ENCODE measurements around the gene HTR4. TPM values are rescaled to one million over a fixed set of nuclear protein-coding genes. Genes with fewer than 3 reads are reported as not detected.

Gene HTR4
- total RNA-seq, 1 donor from 2014 or later = not detected

GRCh38 chr5:148569948-148570347 lies 84.4 kb downstream of the HTR4 start:
- no peak for DNase-seq (ENCODE audit: low spot score)
- H3K27ac Mint-ChIP-seq (ENCODE audit: unreplicated experiment) = no peak overlapping the region
- no peaks in the 10 kb centered on the region for H3K4me1 Mint-ChIP-seq (ENCODE audit: low read depth)
- TF ChIP-seq CTCF (IDR thresholded peaks at IDR 0.05) = no peak
- no peak overlapping the region for H3K4me3 Mint-ChIP-seq (ENCODE audit: unreplicated experiment)
- H3K27me3 Mint-ChIP-seq (ENCODE audit: low read depth) = peaks cover 26% of the 10 kb centered on the region
- no peaks in the 10 kb centered on the region for H3K9me3 Mint-ChIP-seq (ENCODE audit: low read depth)
- no peaks in the 10 kb centered on the region for H3K36me3 Mint-ChIP-seq (ENCODE audit: low read depth)

- DNase-seq (ENCODE audit: low spot score) = no peak
- Mint-ChIP-seq H3K9me3 (ENCODE audit: low read depth) (no peaks in the 10 kb centered on the region), H3K4me1 (ENCODE audit: low read depth) (no peaks in the 10 kb centered on the region), H3K27me3 (ENCODE audit: low read depth) (peaks cover 37% of the 10 kb centered on the region), H3K27ac (ENCODE audit: unreplicated experiment) (no peak overlapping the region), H3K4me3 (ENCODE audit: unreplicated experiment) (no peak overlapping the region), H3K36me3 (ENCODE audit: low read depth) (no peaks in the 10 kb centered on the region)
- no peak for TF ChIP-seq CTCF (IDR thresholded peaks at IDR 0.05)
Observed at GRCh38 chr5:148565148-148565547, 89.2 kb downstream of the HTR4 start.

- Mint-ChIP-seq H3K27ac (ENCODE audit: unreplicated experiment) (no peak overlapping the region), H3K4me1 (ENCODE audit: low read depth) (no peaks in the 10 kb centered on the region), H3K9me3 (ENCODE audit: low read depth) (no peaks in the 10 kb centered on the region), H3K27me3 (ENCODE audit: low read depth) (peaks cover 39% of the 10 kb centered on the region), H3K4me3 (ENCODE audit: unreplicated experiment) (no peak overlapping the region), H3K36me3 (ENCODE audit: low read depth) (no peaks in the 10 kb centered on the region)
- no peak for DNase-seq (ENCODE audit: low spot score)
- no peak for TF ChIP-seq CTCF (IDR thresholded peaks at IDR 0.05)
Observed at GRCh38 chr5:148563021-148563420, 91.3 kb downstream of the HTR4 start.

- no peak for TF ChIP-seq CTCF (IDR thresholded peaks at IDR 0.05)
- Mint-ChIP-seq H3K27ac (ENCODE audit: unreplicated experiment) (no peak overlapping the region), H3K4me1 (ENCODE audit: low read depth) (no peaks in the 10 kb centered on the region), H3K4me3 (ENCODE audit: unreplicated experiment) (no peak overlapping the region), H3K27me3 (ENCODE audit: low read depth) (peaks cover 39% of the 10 kb centered on the region), H3K36me3 (ENCODE audit: low read depth) (no peaks in the 10 kb centered on the region), H3K9me3 (ENCODE audit: low read depth) (no peaks in the 10 kb centered on the region)
- DNase-seq (ENCODE audit: low spot score) = no peak
Observed at GRCh38 chr5:148561801-148562311, 92.5 kb downstream of the HTR4 start.

- Mint-ChIP-seq H3K36me3 (ENCODE audit: low read depth) (no peaks in the 10 kb centered on the region), H3K4me3 (ENCODE audit: unreplicated experiment) (no peak overlapping the region), H3K27me3 (ENCODE audit: low read depth) (peaks cover 42% of the 10 kb centered on the region), H3K9me3 (ENCODE audit: low read depth) (no peaks in the 10 kb centered on the region), H3K4me1 (ENCODE audit: low read depth) (no peaks in the 10 kb centered on the region), H3K27ac (ENCODE audit: unreplicated experiment) (no peak overlapping the region)
- TF ChIP-seq CTCF (IDR thresholded peaks at IDR 0.05) = no peak
- no peak for DNase-seq (ENCODE audit: low spot score)
Observed at GRCh38 chr5:148559461-148559860, 94.9 kb downstream of the HTR4 start.

All from chondrocyte (in vitro differentiated cells).